GM21786 (cell line): ENCODE results near the gene DENND5B.

ENCODE experiments used
- ATAC-seq: cut with Tn5 transposase; IDR thresholded peaks from one replicate; pipeline ENCODE4 v1.9.1; 2021; ENCODE audit not compliant: unreplicated experiment

The DENND5B gene

GRCh38 chr12:31343139-31343538 is 247.8 kb downstream of the DENND5B start:
- no peak for ATAC-seq

- no peak for ATAC-seq
Measured at GRCh38 chr12:31342286-31342685, 248.7 kb downstream of the DENND5B start.

GRCh38 chr12:31339831-31340622 is 250.9 kb downstream of the DENND5B start:
- no peak for ATAC-seq

- no peak for ATAC-seq
Measured at GRCh38 chr12:31337952-31338351, 253.0 kb downstream of the DENND5B start.
